Uterus (tissue), 4 donors: Measurements from ENCODE around the gene MAP3K5. TPM values are rescaled to one million over a fixed set of nuclear protein-coding genes. Genes with fewer than 3 reads are reported as not detected.

Experiments used
- DNase-seq, 2 donors: peaks; one replicate each; pipeline ENCODE4 v3.0.0-alpha.2; 2019 to 2020
- H3K27ac ChIP-seq, 2 donors: fragments of 200-600 bp; sonication (generic); 1 replicate in 1 of 2; 2 replicates in 1 of 2; pipeline ENCODE4 v1.5.1; 2016 to 2018
- H3K27me3 ChIP-seq, 2 donors: fragments of 200-600 bp; sonication (generic); one replicate each; pipeline ENCODE4 v1.5.1; 2018 to 2019; ENCODE audit warnings: control low read depth in 1 of 2
- H3K36me3 ChIP-seq, 2 donors: fragments of 200-600 bp; sonication (generic); one replicate each; pipeline ENCODE4 v1.5.1; 2019; ENCODE audit warnings: control low read depth in 1 of 2
- H3K4me1 ChIP-seq, 2 donors: fragments of 200-600 bp; sonication (generic); one replicate each; pipeline ENCODE4 v1.5.1; 2018 to 2019; ENCODE audit warnings: control low read depth in 1 of 2
- H3K4me3 ChIP-seq, 2 donors: fragments of 200-600 bp; sonication (generic); 1 replicate in 1 of 2; 2 replicates in 1 of 2; pipeline ENCODE4 v1.5.1; 2018 to 2019; ENCODE audit warnings: mild to moderate bottlenecking in 1 of 2
- H3K9me3 ChIP-seq, 2 donors: fragments of 200-600 bp; sonication (generic); one replicate each; pipeline ENCODE4 v1.5.1; 2019; ENCODE audit warnings: control low read depth in 1 of 2
- CTCF ChIP-seq, 4 experiments: fragments of 200-600 bp in 2 of 4; fragments of 450-650 bp in 2 of 4; sonication (generic) in 2 of 4; IDR thresholded peaks; one replicate each; pipeline ENCODE4 v1.5.1; 2016 to 2019; ENCODE audit warnings: antibody characterized with exemption in 4 of 4, mild to moderate bottlenecking in 2 of 4, moderate library complexity in 1 of 4
- POLR2A ChIP-seq, 2 donors: fragments of 450-650 bp; IDR thresholded peaks; one replicate each; pipeline ENCODE4 v1.6.1; 2016; ENCODE audit warnings: antibody characterized with exemption in 2 of 2, mild to moderate bottlenecking in 1 of 2, moderate library complexity in 1 of 2
- intact Hi-C: fragments of 100-400 bp; cut with DNase I; formaldehyde crosslinking; loops from one replicate; pipeline ENCODE4 v1.15.1; 2023; ENCODE audit warnings: low total_unique reads
- total RNA-seq, 4 donors: library from RNA; depleted of rRNA in 3 of 4; stranded (reverse); fragments of >200 nt in 3 of 4; gene quantifications; one replicate each; pipeline versions ENCODE4 v1.1.0 to v1.2.4, GENCODE V29; 2014 to 2023
- donor health status: DM: yes; HTN: yes; CAD: no.

MAP3K5 gene
- total RNA-seq, 4 donors from 2014 or later: 9.5 to 67.1 (median 15.4) TPM

- TF ChIP-seq CTCF (IDR thresholded peaks at IDR 0.05) (no peak), POLR2A (IDR thresholded peaks at IDR 0.05) (no peak)
- Histone ChIP-seq H3K27me3 (no peaks in the 10 kb centered on the region), H3K9me3 (no peaks in the 10 kb centered on the region), H3K36me3 (no peaks in the 10 kb centered on the region), H3K4me1 (no peaks in the 10 kb centered on the region), H3K27ac (peak overlapping the region in 1 of 2 donors; percentile 56), H3K4me3 (no peak overlapping the region)
- intact Hi-C loops: no loop called here
- DNase-seq: peak in 1 of 2 donors; percentile 34
Observed at GRCh38 chr6:136772685-136773472, 19.4 kb downstream of the MAP3K5 start.

GRCh38 chr6:136771306-136771705 is 21.0 kb downstream of the MAP3K5 start:
- Histone ChIP-seq H3K27me3 (no peaks in the 10 kb centered on the region), H3K36me3 (no peaks in the 10 kb centered on the region), H3K4me1 (no peaks in the 10 kb centered on the region), H3K9me3 (no peaks in the 10 kb centered on the region), H3K4me3 (no peak overlapping the region), H3K27ac (no peak overlapping the region)
- TF ChIP-seq CTCF (IDR thresholded peaks at IDR 0.05) (no peak), POLR2A (IDR thresholded peaks at IDR 0.05) (no peak)
- DNase-seq: no peak
- intact Hi-C loops: no loop called here

- Histone ChIP-seq H3K4me3 (no peak overlapping the region), H3K27ac (no peak overlapping the region), H3K36me3 (no peaks in the 10 kb centered on the region), H3K9me3 (no peaks in the 10 kb centered on the region), H3K4me1 (no peaks in the 10 kb centered on the region), H3K27me3 (no peaks in the 10 kb centered on the region)
- intact Hi-C loops: no loop called here
- TF ChIP-seq POLR2A (IDR thresholded peaks at IDR 0.05) (no peak), CTCF (IDR thresholded peaks at IDR 0.05) (no peak)
- DNase-seq: no peak
Observed at GRCh38 chr6:136769759-136770158, 22.5 kb downstream of the MAP3K5 start.

- no peaks in the 10 kb centered on the region for H3K27me3 ChIP-seq
- no peak overlapping the region for H3K4me3 ChIP-seq
- no peaks in the 10 kb centered on the region for H3K36me3 ChIP-seq
- no peak overlapping the region for H3K27ac ChIP-seq
- TF ChIP-seq POLR2A (IDR thresholded peaks at IDR 0.05) (no peak), CTCF (IDR thresholded peaks at IDR 0.05) (no peak)
- H3K4me1 ChIP-seq: no peaks in the 10 kb centered on the region
- H3K9me3 ChIP-seq: no peaks in the 10 kb centered on the region
- intact Hi-C loops: no loop called here
- DNase-seq: no peak
Observed at GRCh38 chr6:136769124-136769523, 23.2 kb downstream of the MAP3K5 start.

GRCh38 chr6:136767570-136768309 is 24.5 kb downstream of the MAP3K5 start:
- peak overlapping the region in 1 of 2 donors; percentile 53 for H3K27ac ChIP-seq
- TF ChIP-seq POLR2A (IDR thresholded peaks at IDR 0.05): no peak
- TF ChIP-seq CTCF (IDR thresholded peaks at IDR 0.05): no peak
- H3K27me3 ChIP-seq: no peaks in the 10 kb centered on the region
- H3K4me3 ChIP-seq: no peak overlapping the region
- DNase-seq: no peak
- no peaks in the 10 kb centered on the region for H3K4me1 ChIP-seq
- intact Hi-C loops: no loop called here
- H3K36me3 ChIP-seq: no peaks in the 10 kb centered on the region
- no peaks in the 10 kb centered on the region for H3K9me3 ChIP-seq
